Measurements from ENCODE around the gene TMEM130. TPM values are rescaled to one million over a fixed set of nuclear protein-coding genes. Genes with fewer than 3 reads are reported as not detected.

TMEM130 gene
- total and polyA plus RNA-seq, 2 experiments from 2014 or later, result 0.33 to 0.90 TPM

DNA sequence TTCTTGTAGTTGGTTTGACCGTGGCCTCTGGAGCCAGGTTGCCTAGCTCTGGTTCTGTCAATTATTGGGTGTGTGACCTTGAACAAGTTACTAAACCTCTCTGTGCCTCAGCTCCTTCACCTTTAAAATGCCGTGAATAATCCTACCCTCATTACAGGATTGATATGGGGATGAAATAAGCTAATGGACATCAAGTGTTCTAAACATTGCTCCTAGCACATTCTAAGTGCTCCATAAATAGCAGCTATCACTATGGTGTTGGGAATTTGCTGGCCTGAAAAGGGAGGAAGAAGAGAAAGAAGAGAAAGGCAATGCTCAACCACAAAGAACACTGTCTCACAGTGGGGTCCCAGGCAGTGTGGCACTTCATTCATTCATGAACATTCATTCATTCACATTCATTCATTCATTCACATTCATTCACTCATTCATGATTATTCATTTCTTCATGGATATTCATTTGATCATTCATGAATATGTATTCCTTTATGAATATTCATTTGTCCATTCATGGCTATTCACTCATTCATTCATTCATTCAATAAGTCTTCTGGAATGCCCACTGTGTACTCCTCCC lies 38.8 kb downstream of the TMEM130 start:
- no peaks in the 10 kb centered on the region for H3K9me2 ChIP-seq (replicated peaks; ENCODE audit: insufficient read depth)
- H3K36me3 ChIP-seq (replicated peaks; ENCODE audit: insufficient read depth, low read depth), result no peaks in the 10 kb centered on the region
- H3K4me2 ChIP-seq, result no peak overlapping the region
- no peaks in the 10 kb centered on the region for H3K79me2 ChIP-seq
- H3K27ac ChIP-seq, result no peak overlapping the region
- no peak overlapping the region for H3K4me3 ChIP-seq
- TF ChIP-seq CTCF (IDR thresholded peaks at IDR 0.05; ENCODE audit: poor library complexity), result no peak
- TF ChIP-seq EZH2 (IDR thresholded peaks at IDR 0.05; ENCODE audit: borderline replicate concordance), result no peak
- TF ChIP-seq EZH2phosphoT487 (IDR thresholded peaks at IDR 0.05; ENCODE audit: low read depth, severe bottlenecking, unreplicated experiment), result no peak
- H3K27me3 ChIP-seq, result no peaks in the 10 kb centered on the region
- no peak for DNase-seq (ENCODE audit: low spot score)
- no peaks in the 10 kb centered on the region for H3K9me3 ChIP-seq (ENCODE audit: low read depth)
- no peaks in the 10 kb centered on the region for H3K4me1 ChIP-seq (ENCODE audit: insufficient read depth)
- no peaks in the 10 kb centered on the region for H4K20me1 ChIP-seq (ENCODE audit: insufficient read depth, poor library complexity, severe bottlenecking)
- H2AFZ ChIP-seq, result no peak overlapping the region
- 84% methylated on average over 2 of the region's 2 CpGs for WGBS (ENCODE audit: low lambda C conversion rate, missing lambda C conversion rate)

DNA sequence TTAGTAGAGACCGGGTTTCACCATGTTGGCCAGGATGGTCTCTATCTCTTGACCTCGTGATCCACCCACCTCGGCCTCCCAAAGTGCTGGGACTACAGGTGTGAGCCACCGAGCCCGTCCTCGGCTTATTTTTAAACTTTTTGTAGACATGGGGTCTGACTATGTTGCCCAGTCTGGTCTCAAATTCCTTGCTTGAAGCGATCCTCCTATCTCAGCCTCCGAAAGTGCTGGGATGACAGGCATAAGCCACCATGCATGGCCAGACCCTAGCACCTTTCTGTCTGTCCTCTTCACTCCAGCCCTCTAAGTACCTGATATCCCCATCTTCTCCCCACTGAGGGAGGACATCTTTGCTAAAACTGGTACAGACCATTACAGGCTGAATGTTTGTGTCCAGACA lies 41.4 kb downstream of the TMEM130 start:
- no peaks in the 10 kb centered on the region for H3K4me1 ChIP-seq (ENCODE audit: insufficient read depth)
- no peak overlapping the region for H3K27ac ChIP-seq
- no peaks in the 10 kb centered on the region for H3K79me2 ChIP-seq
- H3K27me3 ChIP-seq, result no peaks in the 10 kb centered on the region
- no peak overlapping the region for H2AFZ ChIP-seq
- H3K4me3 ChIP-seq, result no peak overlapping the region
- no peaks in the 10 kb centered on the region for H3K9me2 ChIP-seq (replicated peaks; ENCODE audit: insufficient read depth)
- DNase-seq (ENCODE audit: low spot score), result no peak
- no peaks in the 10 kb centered on the region for H3K36me3 ChIP-seq (replicated peaks; ENCODE audit: insufficient read depth, low read depth)
- 94% methylated on average over 8 of the region's 8 CpGs for WGBS (ENCODE audit: low lambda C conversion rate, missing lambda C conversion rate)
- TF ChIP-seq EZH2 (IDR thresholded peaks at IDR 0.05; ENCODE audit: borderline replicate concordance) (no peak), CTCF (IDR thresholded peaks at IDR 0.05; ENCODE audit: poor library complexity) (no peak), EZH2phosphoT487 (IDR thresholded peaks at IDR 0.05; ENCODE audit: low read depth, severe bottlenecking, unreplicated experiment) (no peak)
- no peak overlapping the region for H3K4me2 ChIP-seq
- H3K9me3 ChIP-seq (ENCODE audit: low read depth), result no peaks in the 10 kb centered on the region
- H4K20me1 ChIP-seq (ENCODE audit: insufficient read depth, poor library complexity, severe bottlenecking), result no peaks in the 10 kb centered on the region

DNA sequence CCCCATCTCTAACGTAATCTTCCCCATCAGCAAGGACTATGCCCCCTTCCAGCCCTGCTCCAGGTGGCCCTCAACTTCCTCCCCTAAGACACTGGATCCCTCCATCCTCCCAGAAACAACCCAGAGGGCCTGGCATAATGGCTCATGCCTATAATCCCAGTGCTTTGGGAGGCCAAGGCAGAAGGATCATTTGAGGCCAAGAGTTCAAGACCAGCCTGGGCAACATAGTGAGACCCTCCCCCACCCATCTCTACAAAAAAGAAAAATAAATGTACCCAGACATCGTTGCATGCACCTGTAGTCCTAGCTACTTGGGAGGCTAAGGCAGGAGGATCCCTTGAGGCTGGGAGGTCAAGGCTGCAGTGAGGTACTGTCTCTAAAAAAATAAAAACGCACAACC lies 42.6 kb downstream of the TMEM130 start:
- Histone ChIP-seq H3K27ac (no peak overlapping the region), H3K36me3 (replicated peaks; ENCODE audit: insufficient read depth, low read depth) (no peaks in the 10 kb centered on the region)
- 73% methylated on average over 3 of the region's 3 CpGs for WGBS (ENCODE audit: low lambda C conversion rate, missing lambda C conversion rate)

More for the DNA sequence above, 42.6 kb downstream of the TMEM130 start:
- no peaks in the 10 kb centered on the region for H3K27me3 ChIP-seq
- H3K9me2 ChIP-seq (replicated peaks; ENCODE audit: insufficient read depth), result no peaks in the 10 kb centered on the region
- H3K79me2 ChIP-seq, result no peaks in the 10 kb centered on the region
- no peak overlapping the region for H3K4me3 ChIP-seq
- TF ChIP-seq EZH2 (IDR thresholded peaks at IDR 0.05; ENCODE audit: borderline replicate concordance) (no peak), EZH2phosphoT487 (IDR thresholded peaks at IDR 0.05; ENCODE audit: low read depth, severe bottlenecking, unreplicated experiment) (no peak), CTCF (IDR thresholded peaks at IDR 0.05; ENCODE audit: poor library complexity) (no peak)
- H3K4me2 ChIP-seq, result no peak overlapping the region
- no peaks in the 10 kb centered on the region for H3K9me3 ChIP-seq (ENCODE audit: low read depth)
- DNase-seq (ENCODE audit: low spot score), result no peak
- H3K4me1 ChIP-seq (ENCODE audit: insufficient read depth), result peaks cover 3% of the 10 kb centered on the region
- H4K20me1 ChIP-seq (ENCODE audit: insufficient read depth, poor library complexity, severe bottlenecking), result no peaks in the 10 kb centered on the region
- H2AFZ ChIP-seq, result no peak overlapping the region
